ENCODE results near the gene PLCB1. TPM values are rescaled to one million over a fixed set of nuclear protein-coding genes. Genes with fewer than 3 reads are reported as not detected.

PLCB1 gene
- total and polyA plus RNA-seq, 2 experiments from 2014 or later, result 14.9 to 20.7 TPM

DNA sequence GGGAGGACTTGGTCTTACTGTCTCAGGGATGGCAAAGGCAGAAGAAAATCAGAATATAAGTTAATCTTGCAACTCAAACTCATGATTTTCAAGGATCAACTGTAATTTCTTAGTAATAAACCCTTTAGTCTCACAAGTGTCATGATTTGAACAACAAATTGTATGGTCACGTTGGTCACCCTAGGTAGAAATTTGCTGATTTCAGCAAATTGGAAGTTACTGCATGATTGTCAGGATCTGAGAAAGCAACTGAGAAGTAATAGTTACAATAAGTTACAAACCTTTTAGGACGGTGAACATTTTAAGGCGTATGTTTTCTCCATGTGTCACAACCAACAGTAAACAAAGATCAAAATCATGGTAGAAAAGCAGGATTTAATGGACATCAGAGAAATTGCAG, 375.2 kb downstream of the PLCB1 start:
- Histone ChIP-seq H2AFZ (no peak overlapping the region), H4K20me1 (replicated peaks; ENCODE audit: insufficient read depth) (no peaks in the 10 kb centered on the region), H3K9me2 (ENCODE audit: insufficient read depth) (no peaks in the 10 kb centered on the region; the same call in 1 of the 2 replicates), H3K4me2 (no peak overlapping the region), H3K79me2 (replicated peaks; ENCODE audit: insufficient read depth) (no peaks in the 10 kb centered on the region), H3K4me1 (ENCODE audit: insufficient read depth) (no peaks in the 10 kb centered on the region; the same call in 1 of the 2 replicates), H3K27ac (ENCODE audit: low read depth) (no peak overlapping the region), H3K27me3 (ENCODE audit: insufficient read depth) (no peaks in the 10 kb centered on the region), H3K36me3 (ENCODE audit: insufficient read depth) (no peaks in the 10 kb centered on the region), H3F3A (replicated peaks; ENCODE audit: low read depth) (no peaks in the 10 kb centered on the region), H3K4me3 (no peak overlapping the region)
- no peak for DNase-seq (ENCODE audit: low spot score)
- Mint-ChIP-seq H3K27ac (no peak overlapping the region), H3K4me3 (no peak overlapping the region), H3K27me3 (ENCODE audit: insufficient read depth, low read depth, poor library complexity) (no peaks in the 10 kb centered on the region), H3K4me1 (peaks cover 10% of the 10 kb centered on the region), H3K9me3 (no peaks in the 10 kb centered on the region), H3K36me3 (ENCODE audit: low read depth) (no peaks in the 10 kb centered on the region)
- no peak for ATAC-seq
- TF ChIP-seq CREB1 (CRISPR knock-in tag; IDR thresholded peaks at IDR 0.05; ENCODE audit: low read depth), result no peak

DNA sequence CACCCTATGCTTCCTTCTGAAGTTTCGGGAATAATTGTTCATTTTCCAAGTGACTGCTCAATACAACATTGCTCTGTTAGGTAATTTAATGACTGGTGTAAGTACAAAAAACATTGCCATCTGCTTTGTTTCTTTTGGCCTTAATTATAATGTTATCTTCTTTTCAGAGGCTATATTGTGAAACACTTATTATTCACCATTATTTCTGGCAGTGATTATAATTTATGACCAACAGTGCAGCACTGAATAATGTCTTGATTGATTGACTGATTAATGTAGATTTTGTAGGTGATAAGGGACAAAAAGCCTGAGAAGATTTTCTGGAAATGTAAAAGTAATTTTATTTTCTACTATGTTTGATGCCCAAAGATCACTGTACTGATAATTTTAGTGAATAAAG, 377.7 kb downstream of the PLCB1 start:
- H3K4me2 ChIP-seq, result no peak overlapping the region
- no peaks in the 10 kb centered on the region for H3K9me2 ChIP-seq (ENCODE audit: insufficient read depth)
- H3K27me3 ChIP-seq (ENCODE audit: insufficient read depth), result no peaks in the 10 kb centered on the region
- Mint-ChIP-seq H3K4me3 (no peak overlapping the region), H3K27me3 (ENCODE audit: insufficient read depth, low read depth, poor library complexity) (no peaks in the 10 kb centered on the region), H3K4me1 (peaks cover 10% of the 10 kb centered on the region), H3K9me3 (no peaks in the 10 kb centered on the region), H3K36me3 (ENCODE audit: low read depth) (no peaks in the 10 kb centered on the region), H3K27ac (no peak overlapping the region)
- no peak overlapping the region for H2AFZ ChIP-seq
- H3K79me2 ChIP-seq (replicated peaks; ENCODE audit: insufficient read depth), result no peaks in the 10 kb centered on the region
- no peak for TF ChIP-seq NANOG (IDR thresholded peaks at IDR 0.05; ENCODE audit: borderline replicate concordance)
- TF ChIP-seq, protein P1, sequence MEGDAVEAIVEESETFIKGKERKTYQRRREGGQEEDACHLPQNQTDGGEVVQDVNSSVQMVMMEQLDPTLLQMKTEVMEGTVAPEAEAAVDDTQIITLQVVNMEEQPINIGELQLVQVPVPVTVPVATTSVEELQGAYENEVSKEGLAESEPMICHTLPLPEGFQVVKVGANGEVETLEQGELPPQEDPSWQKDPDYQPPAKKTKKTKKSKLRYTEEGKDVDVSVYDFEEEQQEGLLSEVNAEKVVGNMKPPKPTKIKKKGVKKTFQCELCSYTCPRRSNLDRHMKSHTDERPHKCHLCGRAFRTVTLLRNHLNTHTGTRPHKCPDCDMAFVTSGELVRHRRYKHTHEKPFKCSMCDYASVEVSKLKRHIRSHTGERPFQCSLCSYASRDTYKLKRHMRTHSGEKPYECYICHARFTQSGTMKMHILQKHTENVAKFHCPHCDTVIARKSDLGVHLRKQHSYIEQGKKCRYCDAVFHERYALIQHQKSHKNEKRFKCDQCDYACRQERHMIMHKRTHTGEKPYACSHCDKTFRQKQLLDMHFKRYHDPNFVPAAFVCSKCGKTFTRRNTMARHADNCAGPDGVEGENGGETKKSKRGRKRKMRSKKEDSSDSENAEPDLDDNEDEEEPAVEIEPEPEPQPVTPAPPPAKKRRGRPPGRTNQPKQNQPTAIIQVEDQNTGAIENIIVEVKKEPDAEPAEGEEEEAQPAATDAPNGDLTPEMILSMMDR (conservative IDR thresholded peaks at IDR 0.05; ENCODE audit: low read depth in 2 of 2), result no peak
- TF ChIP-seq, protein P2, sequence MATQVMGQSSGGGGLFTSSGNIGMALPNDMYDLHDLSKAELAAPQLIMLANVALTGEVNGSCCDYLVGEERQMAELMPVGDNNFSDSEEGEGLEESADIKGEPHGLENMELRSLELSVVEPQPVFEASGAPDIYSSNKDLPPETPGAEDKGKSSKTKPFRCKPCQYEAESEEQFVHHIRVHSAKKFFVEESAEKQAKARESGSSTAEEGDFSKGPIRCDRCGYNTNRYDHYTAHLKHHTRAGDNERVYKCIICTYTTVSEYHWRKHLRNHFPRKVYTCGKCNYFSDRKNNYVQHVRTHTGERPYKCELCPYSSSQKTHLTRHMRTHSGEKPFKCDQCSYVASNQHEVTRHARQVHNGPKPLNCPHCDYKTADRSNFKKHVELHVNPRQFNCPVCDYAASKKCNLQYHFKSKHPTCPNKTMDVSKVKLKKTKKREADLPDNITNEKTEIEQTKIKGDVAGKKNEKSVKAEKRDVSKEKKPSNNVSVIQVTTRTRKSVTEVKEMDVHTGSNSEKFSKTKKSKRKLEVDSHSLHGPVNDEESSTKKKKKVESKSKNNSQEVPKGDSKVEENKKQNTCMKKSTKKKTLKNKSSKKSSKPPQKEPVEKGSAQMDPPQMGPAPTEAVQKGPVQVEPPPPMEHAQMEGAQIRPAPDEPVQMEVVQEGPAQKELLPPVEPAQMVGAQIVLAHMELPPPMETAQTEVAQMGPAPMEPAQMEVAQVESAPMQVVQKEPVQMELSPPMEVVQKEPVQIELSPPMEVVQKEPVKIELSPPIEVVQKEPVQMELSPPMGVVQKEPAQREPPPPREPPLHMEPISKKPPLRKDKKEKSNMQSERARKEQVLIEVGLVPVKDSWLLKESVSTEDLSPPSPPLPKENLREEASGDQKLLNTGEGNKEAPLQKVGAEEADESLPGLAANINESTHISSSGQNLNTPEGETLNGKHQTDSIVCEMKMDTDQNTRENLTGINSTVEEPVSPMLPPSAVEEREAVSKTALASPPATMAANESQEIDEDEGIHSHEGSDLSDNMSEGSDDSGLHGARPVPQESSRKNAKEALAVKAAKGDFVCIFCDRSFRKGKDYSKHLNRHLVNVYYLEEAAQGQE (IDR thresholded peaks at IDR 0.05; ENCODE audit: unreplicated experiment), result no peak
- TF ChIP-seq ZNF114 (CRISPR knock-in tag; IDR thresholded peaks at IDR 0.05), result no peak
- no peak for TF ChIP-seq POLR2AphosphoS5 (IDR thresholded peaks at IDR 0.05; ENCODE audit: low read depth)
- TF ChIP-seq, protein P3, sequence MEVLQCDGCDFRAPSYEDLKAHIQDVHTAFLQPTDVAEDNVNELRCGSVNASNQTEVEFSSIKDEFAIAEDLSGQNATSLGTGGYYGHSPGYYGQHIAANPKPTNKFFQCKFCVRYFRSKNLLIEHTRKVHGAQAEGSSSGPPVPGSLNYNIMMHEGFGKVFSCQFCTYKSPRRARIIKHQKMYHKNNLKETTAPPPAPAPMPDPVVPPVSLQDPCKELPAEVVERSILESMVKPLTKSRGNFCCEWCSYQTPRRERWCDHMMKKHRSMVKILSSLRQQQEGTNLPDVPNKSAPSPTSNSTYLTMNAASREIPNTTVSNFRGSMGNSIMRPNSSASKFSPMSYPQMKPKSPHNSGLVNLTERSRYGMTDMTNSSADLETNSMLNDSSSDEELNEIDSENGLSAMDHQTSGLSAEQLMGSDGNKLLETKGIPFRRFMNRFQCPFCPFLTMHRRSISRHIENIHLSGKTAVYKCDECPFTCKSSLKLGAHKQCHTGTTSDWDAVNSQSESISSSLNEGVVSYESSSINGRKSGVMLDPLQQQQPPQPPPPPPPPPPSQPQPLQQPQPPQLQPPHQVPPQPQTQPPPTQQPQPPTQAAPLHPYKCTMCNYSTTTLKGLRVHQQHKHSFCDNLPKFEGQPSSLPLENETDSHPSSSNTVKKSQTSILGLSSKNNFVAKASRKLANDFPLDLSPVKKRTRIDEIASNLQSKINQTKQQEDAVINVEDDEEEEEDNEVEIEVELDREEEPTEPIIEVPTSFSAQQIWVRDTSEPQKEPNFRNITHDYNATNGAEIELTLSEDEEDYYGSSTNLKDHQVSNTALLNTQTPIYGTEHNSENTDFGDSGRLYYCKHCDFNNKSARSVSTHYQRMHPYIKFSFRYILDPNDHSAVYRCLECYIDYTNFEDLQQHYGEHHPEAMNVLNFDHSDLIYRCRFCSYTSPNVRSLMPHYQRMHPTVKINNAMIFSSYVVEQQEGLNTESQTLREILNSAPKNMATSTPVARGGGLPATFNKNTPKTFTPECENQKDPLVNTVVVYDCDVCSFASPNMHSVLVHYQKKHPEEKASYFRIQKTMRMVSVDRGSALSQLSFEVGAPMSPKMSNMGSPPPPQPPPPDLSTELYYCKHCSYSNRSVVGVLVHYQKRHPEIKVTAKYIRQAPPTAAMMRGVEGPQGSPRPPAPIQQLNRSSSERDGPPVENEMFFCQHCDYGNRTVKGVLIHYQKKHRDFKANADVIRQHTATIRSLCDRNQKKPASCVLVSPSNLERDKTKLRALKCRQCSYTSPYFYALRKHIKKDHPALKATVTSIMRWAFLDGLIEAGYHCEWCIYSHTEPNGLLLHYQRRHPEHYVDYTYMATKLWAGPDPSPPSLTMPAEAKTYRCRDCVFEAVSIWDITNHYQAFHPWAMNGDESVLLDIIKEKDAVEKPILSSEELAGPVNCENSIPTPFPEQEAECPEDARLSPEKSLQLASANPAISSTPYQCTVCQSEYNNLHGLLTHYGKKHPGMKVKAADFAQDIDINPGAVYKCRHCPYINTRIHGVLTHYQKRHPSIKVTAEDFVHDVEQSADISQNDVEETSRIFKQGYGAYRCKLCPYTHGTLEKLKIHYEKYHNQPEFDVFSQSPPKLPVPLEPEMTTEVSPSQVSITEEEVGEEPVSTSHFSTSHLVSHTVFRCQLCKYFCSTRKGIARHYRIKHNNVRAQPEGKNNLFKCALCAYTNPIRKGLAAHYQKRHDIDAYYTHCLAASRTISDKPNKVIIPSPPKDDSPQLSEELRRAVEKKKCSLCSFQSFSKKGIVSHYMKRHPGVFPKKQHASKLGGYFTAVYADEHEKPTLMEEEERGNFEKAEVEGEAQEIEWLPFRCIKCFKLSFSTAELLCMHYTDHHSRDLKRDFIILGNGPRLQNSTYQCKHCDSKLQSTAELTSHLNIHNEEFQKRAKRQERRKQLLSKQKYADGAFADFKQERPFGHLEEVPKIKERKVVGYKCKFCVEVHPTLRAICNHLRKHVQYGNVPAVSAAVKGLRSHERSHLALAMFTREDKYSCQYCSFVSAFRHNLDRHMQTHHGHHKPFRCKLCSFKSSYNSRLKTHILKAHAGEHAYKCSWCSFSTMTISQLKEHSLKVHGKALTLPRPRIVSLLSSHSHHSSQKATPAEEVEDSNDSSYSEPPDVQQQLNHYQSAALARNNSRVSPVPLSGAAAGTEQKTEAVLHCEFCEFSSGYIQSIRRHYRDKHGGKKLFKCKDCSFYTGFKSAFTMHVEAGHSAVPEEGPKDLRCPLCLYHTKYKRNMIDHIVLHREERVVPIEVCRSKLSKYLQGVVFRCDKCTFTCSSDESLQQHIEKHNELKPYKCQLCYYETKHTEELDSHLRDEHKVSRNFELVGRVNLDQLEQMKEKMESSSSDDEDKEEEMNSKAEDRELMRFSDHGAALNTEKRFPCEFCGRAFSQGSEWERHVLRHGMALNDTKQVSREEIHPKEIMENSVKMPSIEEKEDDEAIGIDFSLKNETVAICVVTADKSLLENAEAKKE (CRISPR knock-in tag; IDR thresholded peaks at IDR 0.05), result no peak
- no peaks in the 10 kb centered on the region for H4K20me1 ChIP-seq (replicated peaks; ENCODE audit: insufficient read depth)
- no peaks in the 10 kb centered on the region for H3F3A ChIP-seq (replicated peaks; ENCODE audit: low read depth)
- DNase-seq (ENCODE audit: low spot score), result no peak
- no peak overlapping the region for H3K27ac ChIP-seq (ENCODE audit: low read depth)
- H3K4me3 ChIP-seq, result no peak overlapping the region
- no peaks in the 10 kb centered on the region; the same call in 1 of the 2 replicates for H3K4me1 ChIP-seq (ENCODE audit: insufficient read depth)
- H3K36me3 ChIP-seq (ENCODE audit: insufficient read depth), result no peaks in the 10 kb centered on the region
- no peak for ATAC-seq
